NAMALWA (cell line): ENCODE results near the gene PARP6.
A peak's percentile ranks its signal among the peaks of the same experiment; 100 is the strongest.

Experiments used
- DNase-seq: peaks from one replicate; pipeline ENCODE4 v3.0.0-alpha.2; 2015; ENCODE audit warnings: low spot score

The PARP6 gene, protein sequence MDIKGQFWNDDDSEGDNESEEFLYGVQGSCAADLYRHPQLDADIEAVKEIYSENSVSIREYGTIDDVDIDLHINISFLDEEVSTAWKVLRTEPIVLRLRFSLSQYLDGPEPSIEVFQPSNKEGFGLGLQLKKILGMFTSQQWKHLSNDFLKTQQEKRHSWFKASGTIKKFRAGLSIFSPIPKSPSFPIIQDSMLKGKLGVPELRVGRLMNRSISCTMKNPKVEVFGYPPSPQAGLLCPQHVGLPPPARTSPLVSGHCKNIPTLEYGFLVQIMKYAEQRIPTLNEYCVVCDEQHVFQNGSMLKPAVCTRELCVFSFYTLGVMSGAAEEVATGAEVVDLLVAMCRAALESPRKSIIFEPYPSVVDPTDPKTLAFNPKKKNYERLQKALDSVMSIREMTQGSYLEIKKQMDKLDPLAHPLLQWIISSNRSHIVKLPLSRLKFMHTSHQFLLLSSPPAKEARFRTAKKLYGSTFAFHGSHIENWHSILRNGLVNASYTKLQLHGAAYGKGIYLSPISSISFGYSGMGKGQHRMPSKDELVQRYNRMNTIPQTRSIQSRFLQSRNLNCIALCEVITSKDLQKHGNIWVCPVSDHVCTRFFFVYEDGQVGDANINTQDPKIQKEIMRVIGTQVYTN

GRCh38 chr15:72272213-72272996 lies at the start of gene PARP6:
Gene PARP6, minus strand, starts transcription at chr15:72272554. Its CDS starts 5,077 bp downstream, at chr15:72267477.
- DNase-seq: peak; percentile 98

- peak; percentile 95 for DNase-seq
Measured at GRCh38 chr15:72319985-72320671, 47.8 kb upstream of the PARP6 start, which contains the start of gene CELF6. Gene CELF6, minus strand, starts transcription at chr15:72320157. Its CDS starts 283 bp downstream, at chr15:72319874.

GRCh38 chr15:72319360-72319984 lies 47.1 kb upstream of the PARP6 start:
- DNase-seq: no peak

- no peak for DNase-seq
Measured at GRCh38 chr15:72318408-72318942, 46.1 kb upstream of the PARP6 start.

- no peak for DNase-seq
Measured at GRCh38 chr15:72315706-72316370, 43.5 kb upstream of the PARP6 start.

DNA sequence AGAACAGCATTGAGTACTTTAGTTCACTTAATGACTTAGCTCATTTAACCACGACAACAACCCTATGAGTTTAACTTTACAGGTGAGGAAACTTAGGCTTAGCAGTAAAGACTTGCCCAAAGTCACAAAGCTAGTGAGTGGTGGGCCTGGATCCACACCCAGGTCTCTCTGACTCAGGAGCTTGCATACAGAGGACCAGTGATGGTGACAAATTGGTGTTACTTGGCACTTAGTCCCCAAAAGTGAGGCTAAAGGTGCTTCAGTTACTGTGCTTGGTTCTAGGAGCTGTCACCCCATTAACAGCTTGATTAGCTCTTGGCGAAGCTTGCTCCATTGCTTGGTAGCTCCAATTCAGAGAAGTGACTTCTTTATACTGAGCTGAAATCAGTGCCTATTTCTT lies 41.5 kb upstream of the PARP6 start:
- no peak for DNase-seq

GRCh38 chr15:72313448-72313840 lies 41.1 kb upstream of the PARP6 start:
- no peak for DNase-seq

DNA sequence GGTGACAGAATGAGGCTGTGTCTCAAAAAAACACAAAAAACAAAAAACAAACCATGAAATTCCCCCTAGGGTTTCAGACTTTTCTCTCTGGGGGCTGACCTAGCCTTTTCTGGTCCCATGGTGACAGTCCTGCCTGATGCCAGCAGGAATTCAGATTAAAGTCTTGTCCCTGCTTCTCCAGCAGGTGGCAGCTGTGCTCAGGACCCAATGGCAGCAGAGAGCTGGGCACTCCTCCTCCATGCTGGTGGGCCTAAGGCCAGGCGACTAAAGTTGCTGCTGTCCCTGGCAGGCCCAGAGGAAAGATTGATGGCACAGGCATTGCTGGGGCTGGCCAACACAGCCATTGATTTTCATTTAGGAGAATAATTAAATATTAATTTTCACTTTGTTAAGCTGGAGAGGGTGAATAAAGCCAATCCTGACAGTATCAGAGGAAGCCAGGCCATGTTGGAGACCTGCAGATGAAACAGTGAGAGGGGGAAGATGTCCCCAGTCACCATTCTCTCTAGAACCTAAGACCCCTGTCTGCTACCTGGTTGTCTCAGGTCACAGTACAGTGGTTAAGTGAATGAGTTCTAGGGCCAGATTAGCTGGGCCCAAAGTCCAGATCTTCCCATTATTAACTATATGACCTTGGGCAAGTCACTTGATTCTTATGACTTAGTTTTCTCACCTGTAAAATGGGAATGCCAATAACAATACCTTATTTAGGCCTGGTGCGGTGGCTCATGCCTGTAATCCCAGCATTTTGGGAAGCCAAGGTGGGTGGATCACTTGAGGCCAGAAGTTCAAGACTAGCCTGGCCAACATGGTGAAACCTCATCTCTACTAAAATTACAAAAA lies 40.5 kb upstream of the PARP6 start:
- DNase-seq: peak; percentile 85

- DNase-seq: no peak
Measured at GRCh38 chr15:72307026-72307425, 34.7 kb upstream of the PARP6 start.

GRCh38 chr15:72306211-72306785 lies 33.9 kb upstream of the PARP6 start:
- peak; percentile 40 for DNase-seq

DNA sequence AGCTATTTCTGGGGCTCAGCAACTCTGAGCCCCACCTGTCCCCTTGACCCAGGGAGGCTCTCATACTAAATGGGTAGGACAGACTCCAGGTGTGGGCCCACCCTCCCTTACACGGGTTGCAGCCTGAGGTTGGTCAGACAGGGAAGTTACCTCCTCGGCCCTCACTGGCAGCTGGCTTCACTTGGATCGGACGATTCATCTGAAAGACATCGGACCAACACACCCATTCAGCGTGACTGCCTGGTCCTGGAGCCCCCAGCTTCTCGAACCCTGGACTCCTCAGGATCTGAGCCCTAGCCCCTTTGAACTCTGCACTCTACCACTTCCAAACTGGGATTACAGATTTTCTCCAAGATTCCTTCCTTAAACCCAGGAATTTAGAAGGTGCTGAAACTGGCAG lies 32.2 kb upstream of the PARP6 start:
- no peak for DNase-seq

DNA sequence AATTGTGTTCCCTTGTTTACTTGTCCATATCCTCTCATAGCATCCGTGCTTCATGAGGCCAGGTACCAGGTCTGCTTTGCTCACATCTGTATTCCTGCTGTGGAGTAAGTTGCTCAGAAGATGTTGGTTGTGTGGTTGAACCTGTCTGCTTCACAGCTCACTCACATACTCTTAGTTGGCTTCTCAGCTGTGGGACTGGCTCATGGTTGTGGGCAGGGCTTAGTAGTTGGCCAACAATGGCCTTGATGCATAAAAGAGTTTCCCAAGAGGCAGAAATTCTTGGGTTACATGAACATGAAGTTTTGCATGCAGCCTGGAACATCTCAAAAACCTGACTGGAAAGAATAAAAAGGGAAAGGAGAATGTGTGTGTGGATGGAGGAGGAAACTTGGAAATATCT lies 30.6 kb upstream of the PARP6 start:
- no peak for DNase-seq

- DNase-seq: no peak
Measured at GRCh38 chr15:72289597-72290325, 17.4 kb upstream of the PARP6 start.

DNA sequence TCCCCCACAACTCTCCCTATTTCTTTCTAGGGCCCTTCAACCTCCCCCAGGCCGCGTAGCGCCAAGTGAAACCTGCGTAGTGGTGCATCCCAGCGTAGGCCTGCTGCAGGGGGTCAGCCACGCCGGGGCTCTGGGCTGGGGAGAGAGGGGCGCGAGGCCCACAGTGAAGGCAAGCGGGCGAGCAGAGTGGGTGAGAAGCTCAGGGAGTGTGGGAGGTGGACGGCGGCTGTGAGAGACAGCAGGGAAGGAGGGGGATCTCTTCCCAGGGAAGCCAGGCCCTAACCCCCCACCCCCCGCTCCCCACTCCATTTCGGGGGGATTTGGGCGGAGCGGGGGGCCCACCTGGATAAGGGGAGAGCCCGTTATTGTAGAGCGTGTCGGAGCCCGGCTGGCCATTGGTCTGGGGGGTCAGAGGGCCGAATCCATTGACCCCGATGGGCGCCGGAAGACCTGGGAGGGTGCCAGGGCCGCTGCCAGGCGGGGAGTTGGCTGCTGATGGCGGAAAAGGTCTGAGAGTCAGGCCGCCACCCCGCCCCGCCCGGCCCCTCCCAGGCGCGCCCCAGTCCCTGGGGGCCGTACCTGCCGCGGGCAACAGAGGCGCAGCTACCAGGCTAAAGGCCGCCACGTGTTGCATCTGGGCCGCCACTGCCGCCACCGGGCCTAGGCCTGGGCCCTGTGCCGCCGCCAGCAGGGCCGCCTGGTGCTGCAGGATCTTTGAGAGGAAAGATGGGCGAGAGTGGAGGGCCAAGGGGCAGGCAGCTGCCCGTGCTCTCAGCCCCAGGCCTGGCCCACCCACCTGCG lies 16.6 kb upstream of the PARP6 start:
- DNase-seq: no peak

DNA sequence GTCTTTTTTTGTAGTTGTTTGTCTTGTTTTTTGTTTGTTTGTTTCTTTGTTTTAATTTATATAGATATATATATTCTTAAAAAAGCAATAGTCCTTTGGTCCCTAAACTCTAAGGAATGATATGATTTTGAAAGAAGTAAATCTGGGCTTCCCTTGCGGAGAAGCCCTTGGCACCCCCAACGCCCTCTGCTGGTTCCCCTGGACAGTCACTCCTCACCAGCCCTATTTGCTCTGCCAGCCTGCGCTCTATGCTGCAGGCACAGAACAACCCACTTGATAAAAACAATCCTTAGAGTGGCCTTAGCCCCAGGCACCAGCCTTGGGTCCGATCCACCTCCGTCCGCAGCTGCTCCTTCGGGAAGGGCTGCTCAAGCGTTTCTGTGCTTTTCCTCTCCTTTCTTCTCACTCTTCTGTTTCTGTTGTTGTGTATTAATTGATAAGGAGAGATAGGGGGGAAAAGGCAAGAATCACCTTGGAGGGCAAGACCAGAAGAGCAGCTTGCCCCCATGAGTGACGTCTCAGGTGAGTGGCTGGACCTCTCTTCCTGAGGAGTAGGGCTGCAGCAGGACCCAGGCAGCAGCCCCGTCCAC lies 13.7 kb upstream of the PARP6 start:
- peak; percentile 44 for DNase-seq

DNA sequence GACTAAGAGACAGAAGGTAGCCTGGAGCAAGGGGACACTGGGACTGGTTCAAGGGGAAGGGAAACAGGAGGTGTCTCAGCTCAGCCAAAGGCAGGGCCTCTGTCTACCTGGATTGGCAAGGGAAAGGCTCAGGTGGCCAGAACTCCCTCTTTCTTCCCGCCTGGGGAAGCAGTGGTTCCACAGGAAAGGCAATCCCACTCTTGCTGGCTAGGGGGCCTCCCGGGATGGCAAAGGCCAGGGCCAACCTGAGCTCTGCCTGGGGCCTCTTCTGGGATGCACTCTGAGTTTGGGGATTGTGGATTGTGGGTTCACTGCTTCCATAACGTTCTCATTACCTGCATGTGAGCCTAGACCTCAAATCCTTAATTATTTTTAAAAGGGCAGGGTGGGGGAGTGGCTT lies 13.0 kb upstream of the PARP6 start:
- DNase-seq: no peak

GRCh38 chr15:72284781-72285180 lies 12.4 kb upstream of the PARP6 start:
- DNase-seq: no peak

- no peak for DNase-seq
Measured at GRCh38 chr15:72281713-72282112, 9.4 kb upstream of the PARP6 start.
